ENCODE results near the gene OPCML.

- no peak for TF ChIP-seq CTCF (conservative IDR thresholded peaks at IDR 0.05)
- no peak for TF ChIP-seq EZH2 (IDR thresholded peaks at IDR 0.05; ENCODE audit: low read depth)
These were observed 292.7 kb downstream of the OPCML start for GRCh38 chr11:133239575-133239974.

All from PC-9 (cell line).